Activated T-cell treated with anti-CD3 and anti-CD28 coated beads for 48 hours (primary cell): ENCODE results near the gene NCKIPSD.

Experiments used
- DNase-seq: peaks from one replicate; pipeline ENCODE4 v3.0.0-alpha.2; 2020; ENCODE audit warnings: low read depth

The NCKIPSD gene

DNA sequence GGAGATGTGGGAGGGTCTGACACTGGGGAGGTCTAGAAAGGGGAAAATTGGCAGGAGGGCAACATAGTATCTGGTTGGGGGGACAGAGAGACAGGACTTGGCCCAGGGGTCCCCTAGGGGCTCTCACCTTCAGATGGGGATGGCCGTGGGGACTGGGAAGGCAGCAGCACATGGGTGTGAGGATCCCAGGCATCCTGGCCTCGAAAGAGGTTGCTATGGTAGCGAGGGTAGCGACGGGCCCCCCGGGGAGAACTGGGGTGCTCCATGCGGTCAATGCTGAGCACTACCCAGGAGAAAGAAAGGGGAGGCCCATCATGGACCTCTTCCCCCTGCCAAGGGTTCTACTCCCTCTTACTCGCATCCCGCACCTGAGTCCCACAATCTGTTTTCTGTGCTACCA lies 38.0 kb downstream of the NCKIPSD start:
- DNase-seq: no peak

DNA sequence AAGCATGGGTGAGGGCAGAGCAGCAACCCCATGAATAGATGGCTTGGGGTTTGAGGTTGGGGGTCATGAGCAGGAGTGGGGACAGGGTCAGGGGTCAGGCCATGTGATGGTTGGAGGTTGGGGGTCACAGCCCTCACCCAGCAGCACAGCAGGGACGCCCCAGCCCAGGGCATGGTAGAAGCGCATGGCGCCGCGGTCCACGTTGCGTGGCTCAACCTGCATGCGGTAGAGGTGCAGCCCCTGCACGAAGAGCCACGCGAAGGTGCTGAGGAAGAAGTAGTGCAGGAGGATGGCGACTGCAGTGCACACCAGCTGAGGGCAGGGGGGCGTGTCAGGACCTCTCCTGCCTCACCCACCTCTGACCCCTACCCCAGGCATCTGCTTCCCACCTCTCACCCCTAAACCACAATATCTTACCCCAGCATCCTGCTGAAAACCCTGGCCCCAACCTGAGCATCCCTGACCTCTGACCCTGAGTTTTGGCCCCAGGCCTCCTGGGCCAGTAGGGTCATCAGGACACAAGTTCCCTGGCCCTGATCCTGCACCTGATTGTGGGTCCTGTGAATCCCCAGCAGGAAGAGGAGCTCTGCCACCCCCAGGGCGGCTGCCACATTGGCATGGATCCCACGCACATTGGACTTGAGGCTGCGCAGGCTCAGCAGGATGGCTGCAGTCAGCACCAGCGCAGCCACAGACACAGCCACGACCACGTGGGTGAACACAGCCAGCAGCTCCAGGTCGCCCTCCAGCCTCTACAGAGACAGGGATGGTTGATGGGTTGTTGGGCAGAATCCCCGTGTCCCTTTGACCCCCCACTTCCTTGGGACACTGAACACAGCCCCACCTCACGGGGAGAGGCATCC lies 40.6 kb downstream of the NCKIPSD start:
- no peak for DNase-seq

DNA sequence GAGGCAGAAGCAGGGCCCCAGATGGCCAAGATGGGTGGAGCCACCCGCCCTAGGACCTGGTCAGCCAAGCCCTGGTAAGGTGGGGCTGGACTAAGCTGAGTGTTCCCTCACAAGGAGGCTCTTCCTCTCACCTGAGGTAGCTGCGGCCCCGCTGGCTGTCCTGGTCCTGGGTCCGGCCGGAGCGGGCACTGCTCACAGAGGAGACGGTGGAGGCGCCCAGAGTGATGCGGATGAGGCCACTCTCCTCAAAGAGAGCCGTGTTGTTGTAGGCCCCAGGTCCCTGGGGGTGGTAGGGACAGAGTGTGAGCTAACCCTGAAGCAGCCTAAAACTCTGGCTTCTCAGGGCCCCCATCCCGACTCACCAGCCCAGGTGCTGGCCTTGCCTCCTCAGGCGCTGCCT lies 43.1 kb downstream of the NCKIPSD start:
- no peak for DNase-seq

DNA sequence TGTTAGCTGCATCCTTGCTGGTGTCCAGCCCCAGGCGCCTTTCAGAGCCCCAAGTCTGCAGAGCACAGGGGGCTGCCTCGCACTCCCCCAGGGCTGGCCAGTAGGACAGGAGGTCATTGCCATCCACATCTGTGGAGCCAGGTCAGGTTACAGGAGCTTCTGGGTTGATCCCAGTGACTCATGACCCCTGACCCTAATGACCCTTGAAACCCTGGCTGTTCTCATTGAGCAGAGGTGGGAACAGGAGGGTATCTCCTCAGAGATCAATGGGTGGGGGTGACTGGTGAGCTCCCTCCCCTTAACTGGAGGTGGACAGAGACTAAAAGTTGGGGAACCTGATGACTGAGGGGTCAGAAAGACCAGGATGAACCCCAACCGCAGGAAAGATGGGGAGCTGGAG lies 44.3 kb downstream of the NCKIPSD start:
- no peak for DNase-seq

DNA sequence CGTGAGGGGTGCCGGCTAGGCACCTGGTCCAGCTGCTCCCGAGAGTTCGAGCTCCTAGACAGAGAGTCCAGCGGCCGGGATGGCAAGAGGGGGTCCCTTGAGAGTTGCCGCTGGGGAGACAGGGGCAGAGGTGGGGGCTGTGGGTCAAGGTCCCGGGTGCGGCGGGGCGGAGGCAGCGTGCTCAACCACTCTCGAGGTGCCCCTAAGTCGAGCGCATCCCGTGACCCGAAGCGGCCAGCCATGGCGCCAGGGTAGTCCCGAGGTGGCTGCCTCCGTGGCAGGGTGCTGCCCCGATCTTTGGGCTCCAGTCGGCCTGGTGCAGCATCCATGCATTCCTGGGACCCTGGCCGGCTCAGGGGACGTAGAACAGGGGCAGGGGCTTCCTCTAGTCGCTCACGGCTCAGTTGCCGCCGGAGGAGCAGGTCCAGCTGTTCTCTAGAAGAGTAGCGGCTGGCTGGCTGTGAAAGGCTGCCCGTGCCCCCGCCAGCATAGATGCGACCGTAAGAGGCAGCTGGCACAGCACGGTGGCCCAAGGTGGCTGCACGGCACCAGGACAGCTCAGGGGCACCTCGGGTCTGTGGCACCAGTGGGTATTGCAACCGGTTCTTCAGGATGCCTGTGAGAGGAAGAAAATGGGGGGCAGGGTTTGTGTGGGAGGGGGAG lies 45.6 kb downstream of the NCKIPSD start:
- DNase-seq: no peak

DNA sequence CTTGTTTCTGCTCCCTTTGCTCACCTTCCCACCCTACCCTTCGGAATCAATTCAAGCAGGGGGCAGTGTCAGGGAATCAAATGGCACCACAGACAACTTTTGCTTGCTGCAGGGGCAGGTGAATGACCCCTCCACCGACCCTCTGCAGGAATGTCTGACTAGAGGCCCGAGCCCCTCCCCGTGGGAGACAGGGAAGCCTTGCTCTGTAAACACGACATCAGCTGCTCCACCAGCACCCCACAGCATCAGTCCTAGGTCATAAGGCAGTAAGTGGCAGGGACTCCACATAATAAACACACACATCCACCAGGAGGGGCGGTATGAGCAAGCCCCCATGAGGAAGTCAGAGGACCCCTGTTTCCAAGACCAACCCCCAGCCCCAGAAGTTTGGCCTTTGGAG lies 48.4 kb downstream of the NCKIPSD start:
- no peak for DNase-seq

DNA sequence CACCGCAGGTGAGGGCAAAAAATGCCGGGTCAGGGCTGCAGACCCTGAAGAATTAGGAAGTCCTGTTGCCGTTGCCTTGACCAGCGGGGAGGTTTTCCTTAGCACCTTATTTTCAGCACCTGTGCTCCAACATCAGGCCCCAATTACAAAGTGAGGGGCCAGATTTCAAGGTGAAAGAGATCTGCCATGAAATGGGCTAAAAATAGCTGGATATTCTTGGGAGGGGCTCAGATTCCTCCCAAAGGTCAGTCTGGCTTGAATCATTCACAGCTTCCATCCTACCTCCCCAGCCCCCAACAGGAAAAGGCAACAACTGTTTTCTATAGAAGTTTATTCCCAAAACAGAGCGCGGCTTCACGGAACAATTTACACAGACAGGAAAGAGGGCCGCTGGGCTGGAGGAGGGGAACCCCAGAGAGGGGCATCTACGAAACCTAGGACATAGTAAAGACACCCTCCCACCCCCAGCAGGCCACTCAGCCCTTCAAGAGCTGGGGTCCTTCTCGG lies 49.5 kb downstream of the NCKIPSD start:
- no peak for DNase-seq

DNA sequence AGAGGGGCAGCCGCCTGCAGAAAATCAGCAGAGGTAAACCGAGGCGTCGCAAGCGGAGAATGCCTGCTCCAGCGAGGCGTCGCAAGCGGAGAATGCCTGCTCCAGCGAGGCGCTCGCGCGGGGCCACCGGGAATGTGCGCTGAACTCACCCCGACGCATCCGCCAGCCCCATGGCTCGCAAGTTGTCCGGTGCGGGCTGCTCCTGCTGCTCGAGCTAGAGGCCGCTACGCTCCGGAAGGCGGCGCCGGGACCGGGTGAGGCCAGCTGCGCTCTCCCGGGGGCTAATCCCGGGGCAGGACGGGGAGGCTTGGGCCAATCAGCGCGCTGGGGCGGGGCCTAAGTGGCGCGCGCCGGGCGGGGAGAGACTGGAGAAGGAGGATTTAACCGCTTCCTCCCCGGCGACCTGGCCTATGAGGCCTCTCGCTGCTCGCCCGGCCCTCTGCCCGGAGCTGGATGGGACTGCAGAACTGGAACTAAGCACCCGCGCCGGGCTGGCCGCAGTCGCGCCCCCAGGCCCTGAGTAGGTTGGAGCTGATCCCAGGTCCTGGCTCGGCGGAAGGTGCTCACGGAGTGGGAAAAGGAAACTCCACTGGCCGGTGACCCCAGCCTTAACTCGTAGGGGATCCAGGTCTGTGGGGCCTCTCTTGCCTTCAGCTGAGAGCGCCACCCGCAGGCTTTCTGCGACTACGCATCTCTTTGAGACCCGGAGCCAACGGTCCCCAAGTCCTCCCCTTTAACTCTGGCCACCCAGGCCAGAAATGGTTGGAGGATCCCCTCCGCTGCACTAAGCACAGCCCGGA lies 50.3 kb downstream of the NCKIPSD start, which contains the start of gene SLC26A6:
TSS of gene SLC26A6 (minus strand) at position 240 of the 800 bp plus-strand sequence. CDS start at position 172, 68 bp downstream.
- DNase-seq: peak; percentile 95

DNA sequence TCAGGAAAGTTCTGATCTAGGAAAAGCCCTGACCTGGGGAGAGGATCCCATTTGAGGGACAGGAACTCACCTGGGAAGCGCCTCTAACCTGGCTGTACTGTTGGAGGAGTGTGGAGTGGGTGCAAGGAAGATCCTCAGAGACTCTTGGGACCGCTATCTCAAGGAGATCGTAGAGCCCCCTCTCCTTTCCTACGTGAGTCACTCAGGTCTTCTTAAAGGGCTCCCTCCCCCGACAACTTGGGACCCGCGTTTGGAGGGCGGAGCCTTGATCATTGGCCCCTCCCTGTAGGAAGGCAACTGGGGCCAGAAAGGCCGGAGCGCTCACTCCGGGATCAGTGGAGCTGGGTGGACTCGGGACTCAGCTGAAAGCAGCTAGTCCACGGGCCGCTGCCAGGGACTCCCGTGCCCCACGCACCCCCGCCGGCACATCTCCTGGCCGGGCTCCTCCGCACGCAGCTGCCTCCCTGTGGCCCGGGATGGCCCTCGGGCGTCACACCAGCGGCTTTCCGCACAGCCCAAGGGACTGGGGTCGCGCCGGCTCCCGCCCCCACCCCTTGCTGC lies 51.0 kb downstream of the NCKIPSD start:
- peak; percentile 52 for DNase-seq

DNA sequence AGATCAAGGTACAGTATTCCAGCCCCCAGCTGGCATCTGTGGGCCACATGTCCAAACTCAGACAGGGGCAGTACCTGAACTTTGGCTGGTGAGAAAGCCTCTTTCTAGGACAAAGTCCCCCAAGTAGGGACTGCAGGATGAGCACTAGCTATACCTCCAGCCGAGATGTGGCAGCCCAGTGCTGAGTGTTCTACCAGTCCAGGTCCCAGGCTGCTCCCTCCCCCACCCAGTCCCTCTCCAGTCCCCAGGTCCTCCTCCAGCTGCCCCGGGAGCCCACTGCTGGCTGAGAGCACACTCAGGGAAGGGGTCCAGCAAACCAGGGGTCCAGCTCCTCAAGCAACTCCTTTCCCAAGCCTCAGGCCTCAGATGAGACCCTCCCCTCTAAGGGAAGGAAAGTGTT lies 52.0 kb downstream of the NCKIPSD start:
- DNase-seq: no peak

DNA sequence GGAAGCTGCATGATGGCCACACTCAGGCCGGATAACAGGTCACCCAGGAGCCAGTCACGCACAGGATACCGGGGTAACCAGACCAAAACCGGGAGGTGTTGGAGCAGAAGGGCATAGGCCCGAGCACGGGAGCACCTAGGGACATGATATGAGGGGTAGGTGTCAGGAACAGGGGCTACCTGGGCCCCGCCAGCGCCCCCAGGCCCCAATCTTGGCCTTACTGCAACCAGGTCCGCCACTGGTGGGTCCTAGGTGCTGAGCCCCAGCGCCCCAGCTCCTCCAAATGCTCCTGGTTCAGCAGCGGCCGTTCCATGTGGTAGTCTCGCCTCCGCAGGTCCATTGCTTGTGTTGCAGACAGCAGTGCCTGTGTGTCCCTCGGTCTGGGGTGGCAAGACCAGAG lies 52.5 kb downstream of the NCKIPSD start:
- DNase-seq: no peak

DNA sequence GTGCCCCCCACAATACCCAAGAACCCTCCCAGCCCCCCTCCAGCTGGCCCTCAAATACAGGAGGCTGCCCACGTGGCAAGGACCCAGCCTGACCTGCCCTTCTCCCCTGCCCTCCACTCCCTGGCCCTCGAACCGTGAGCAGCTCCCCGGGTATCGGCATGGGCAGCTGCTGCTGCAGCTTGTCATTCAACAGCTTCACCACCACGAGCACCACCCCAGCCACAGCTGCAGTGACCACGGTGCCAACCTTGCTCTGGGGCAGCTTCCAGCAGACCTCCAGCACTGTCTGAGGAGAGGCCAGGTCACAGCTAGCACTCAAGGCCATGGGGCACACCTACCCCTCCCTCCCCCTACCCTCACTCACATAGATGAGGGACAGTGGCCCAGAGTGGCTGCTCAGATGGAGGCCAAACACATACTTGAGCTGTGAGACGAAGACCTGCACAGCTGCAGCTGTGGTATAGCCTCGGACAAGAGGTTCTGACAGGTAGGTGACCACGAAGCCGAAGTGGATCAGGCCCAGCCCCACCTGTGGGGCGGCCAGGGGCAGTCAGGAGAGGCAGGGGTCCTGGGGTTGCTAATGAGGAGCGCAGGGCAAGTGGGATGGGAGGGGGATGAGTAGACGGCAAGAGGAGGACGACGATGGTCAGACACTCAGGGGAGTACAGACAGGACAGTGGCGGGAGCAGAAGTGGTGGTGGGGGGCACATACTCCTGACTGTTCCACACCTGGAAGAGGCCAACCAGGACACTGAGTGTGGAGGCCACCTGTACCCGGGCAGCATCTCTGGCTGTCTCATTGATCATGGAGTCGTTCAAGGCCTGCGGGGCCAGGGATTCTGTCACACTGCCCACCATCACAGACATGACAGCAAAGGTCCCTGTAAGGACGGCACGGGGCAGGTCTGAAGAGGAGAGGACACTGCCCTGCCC lies 53.9 kb downstream of the NCKIPSD start:
- DNase-seq: no peak

DNA sequence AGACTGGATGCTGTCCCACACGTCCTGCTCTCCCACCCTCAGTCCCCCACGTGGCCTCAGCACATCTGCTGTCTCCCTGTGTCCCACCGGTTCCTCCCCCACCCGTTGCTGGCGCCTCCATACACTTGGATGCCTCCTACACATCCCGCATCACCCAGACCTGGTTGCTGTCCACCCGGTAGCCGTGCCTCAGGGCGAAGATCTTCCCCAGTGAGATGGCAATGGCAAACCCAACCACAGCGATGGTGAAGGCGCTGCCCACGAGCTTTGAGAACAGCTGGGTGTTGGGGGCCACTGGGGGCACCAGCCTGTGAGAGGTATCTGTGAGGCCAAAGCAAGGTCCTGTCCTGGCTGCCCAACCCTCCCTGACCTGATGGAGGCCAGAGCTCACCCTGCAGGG lies 54.9 kb downstream of the NCKIPSD start:
- no peak for DNase-seq

DNA sequence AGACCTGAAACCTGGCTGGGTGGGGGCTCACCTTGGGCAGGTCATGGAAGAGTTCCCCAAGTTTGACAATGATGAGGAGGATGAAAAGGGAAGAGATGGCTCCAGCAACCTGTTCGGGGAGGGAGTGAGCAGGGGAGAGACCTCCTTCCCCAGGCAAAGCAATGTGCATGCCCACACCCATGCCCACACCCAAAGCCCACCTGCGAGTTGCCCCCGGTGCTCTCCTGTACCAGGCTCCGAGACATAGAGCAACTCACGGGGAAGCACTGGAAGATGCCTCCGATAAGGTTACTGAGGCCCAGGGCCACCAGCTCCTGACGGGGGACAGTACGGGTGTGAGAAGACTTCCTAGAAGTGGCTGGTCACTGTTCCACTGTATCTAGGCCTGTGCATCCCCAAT lies 55.3 kb downstream of the NCKIPSD start:
- no peak for DNase-seq

DNA sequence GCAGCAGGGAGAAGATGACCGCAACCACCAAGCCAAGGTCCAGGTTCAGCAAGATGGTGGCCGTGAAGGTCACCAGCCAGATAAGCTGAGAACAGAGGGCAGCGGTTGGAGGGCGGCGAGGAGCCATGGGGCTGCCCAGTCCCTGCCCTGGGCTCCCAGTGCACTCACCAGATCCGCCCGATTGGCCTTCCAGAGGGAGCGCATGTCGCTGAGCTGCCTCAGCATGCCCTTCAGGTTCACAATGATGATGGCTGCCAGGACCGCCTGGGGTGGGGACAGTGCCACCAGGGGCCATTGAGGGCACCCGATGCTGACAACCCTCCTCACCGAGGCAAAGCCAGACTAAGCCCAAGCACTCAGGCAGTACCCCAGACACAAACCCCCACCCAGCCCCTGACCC lies 55.8 kb downstream of the NCKIPSD start:
- DNase-seq: no peak

DNA sequence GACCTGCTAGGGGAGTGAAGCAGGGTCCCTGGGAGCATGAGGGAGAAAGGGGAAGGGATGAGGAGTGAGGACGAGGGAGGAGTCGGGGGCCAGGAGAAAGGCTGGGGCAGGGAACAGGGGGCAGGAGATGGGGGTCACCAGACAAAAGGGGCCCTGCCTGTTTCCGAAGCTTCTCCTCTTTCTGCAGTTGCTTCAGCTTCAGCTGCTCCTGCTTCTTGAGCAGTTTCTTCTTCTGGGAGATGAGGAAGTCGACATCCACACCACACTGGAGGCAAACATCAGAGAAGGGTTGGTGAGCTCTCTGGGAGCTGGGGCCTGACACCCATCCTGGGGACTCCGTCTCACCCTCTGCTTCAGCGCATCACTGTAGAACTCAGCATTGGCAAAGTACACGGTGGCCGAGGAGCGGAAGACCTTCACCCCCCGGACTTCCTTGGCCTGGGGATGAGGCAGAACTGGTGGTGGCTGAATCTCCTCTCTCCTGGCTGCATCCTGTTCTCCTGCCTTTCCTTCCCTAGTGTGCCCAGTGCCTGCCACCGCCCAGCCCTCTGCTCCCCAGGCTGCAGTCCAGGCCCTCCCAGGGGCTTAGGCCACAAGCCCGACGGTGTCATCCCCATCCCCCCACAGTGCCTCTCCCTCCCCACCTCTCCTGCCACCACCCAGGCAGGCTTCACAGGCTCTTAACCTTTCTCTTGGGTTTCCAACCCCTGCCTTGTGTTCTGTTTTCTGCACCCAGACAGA lies 57.3 kb downstream of the NCKIPSD start:
- DNase-seq: no peak

DNA sequence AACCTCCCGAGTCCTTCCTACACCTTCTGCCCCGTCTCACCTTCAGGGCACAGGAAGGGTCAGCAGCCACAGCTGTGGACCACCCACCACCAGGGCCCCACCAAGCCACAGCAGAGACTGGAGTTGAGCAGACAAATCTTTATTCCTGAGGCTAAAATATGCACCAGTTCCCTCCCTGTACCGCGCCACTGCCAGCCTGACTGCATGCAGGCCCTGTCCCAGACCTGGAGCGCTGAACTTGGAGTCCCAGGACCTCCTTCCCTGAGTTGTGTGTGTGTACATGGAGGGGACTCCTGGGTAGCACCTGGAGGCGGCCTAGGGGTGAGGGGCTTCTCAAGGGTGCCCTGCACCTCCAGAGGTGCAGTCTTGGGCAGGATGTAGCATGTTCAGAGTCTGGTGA lies 60.1 kb downstream of the NCKIPSD start:
- DNase-seq: no peak

DNA sequence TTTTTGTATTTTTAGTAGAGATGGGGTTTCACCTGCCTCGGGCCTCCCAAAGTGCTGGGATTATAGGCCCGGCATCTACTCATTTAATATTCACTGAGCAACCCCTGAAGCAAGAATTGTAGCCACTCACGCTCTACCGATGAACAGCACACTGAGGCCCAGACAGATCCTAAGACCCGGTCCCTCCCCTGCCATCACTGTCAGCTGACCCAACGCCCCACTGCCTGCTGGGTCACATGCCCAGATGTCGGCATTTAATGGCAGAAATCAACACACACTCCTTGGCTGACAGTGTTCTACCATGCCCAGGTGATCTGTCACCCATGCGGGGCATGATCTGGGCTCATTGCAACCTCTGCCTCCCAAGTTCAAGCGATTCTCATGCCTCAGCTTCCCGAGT lies 60.9 kb downstream of the NCKIPSD start:
- DNase-seq: no peak

DNA sequence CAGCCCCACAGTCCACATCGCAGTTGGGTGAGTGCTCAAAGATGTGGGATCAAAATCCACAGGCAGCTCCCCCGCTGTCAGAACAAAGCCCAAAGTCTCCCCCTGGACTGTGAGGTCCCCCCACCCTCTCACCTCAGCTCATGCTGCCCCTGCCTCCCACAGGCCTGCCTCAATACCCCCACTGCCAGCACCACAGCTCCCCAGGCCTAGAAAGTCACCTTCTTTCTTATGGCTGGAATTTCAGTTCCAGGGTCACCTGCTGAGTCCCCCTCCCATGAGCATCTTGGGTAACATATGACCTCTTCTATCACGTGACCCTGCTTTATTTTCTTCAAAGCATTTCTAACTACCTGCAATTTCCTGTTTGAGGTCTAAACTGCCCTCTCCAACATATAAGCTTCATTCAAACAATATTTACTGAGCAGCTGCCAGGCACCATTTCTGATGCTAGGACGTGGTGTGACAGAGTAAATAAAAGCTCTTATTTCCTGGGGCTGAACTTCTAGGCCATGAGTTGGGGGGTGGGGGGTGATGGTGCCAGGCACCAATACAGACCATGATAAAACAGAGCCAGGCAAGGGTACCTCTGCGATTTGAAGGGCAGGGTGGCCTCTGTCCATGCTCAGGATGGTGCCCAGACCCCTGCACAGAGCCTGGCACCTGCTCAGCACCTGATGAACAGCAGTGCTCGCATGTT lies 61.7 kb downstream of the NCKIPSD start:
- DNase-seq: no peak
